ENCODE measurements around the gene LMBR1L.

GRCh38 chr12:49093792-49094159 is 16.9 kb downstream of the LMBR1L start:
- TF ChIP-seq CTCF (IDR thresholded peaks at IDR 0.05; ENCODE audit: poor library complexity, severe bottlenecking) (no peak), MXI1 (conservative IDR thresholded peaks at IDR 0.05; ENCODE audit: poor library complexity, severe bottlenecking) (no peak), POLR2AphosphoS5 (IDR thresholded peaks at IDR 0.05) (no peak)

All from neural cell (in vitro differentiated cells).